Measurements from ENCODE around the gene RSPH6A. TPM values are rescaled to one million over a fixed set of nuclear protein-coding genes. Genes with fewer than 3 reads are reported as not detected.
A peak's percentile ranks its signal among the peaks of the same experiment; 100 is the strongest.

Gene RSPH6A
- polyA plus RNA-seq (2013, experiment 1 of 2; ENCODE audit: insufficient read length) = not detected
- polyA plus RNA-seq (2013, experiment 2 of 2; ENCODE audit: insufficient read length) = not detected

DNA sequence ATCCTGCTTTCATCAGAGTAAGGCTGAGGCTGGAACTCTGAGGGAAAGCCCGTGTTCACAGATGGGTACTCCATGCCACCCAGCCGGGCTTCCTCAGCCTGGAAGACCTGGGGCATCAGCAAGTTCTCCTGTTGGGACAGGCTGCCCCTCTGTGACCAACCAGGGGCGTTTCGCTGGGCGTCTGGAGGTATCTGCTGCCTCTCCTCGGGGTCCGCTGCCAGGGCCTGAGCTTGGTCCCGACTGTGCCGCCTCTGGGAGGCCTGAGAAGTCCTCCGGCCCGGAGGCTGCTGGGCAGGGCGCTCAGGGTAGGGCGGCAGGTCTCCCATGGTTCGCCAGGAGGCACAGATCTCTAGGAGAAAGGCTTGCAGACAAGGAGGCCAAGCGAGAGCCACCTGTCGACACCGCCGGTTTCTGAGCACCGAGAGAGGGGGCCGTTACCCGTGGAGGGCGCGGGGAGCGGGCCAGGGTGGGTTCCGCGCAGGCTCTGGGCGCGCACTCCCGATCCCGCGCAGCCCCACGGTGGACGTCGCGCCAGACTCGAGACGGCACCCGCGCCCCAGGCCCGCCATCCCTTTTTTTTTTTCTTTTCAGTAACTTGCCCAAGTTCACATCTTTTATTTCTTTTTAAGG is at the start of gene RSPH6A:
Gene RSPH6A (minus strand): TSS at position 458 of the 630 bp plus-strand sequence. CDS start 132 bp downstream, at position 326.
- no peak for DNase-seq

DNA sequence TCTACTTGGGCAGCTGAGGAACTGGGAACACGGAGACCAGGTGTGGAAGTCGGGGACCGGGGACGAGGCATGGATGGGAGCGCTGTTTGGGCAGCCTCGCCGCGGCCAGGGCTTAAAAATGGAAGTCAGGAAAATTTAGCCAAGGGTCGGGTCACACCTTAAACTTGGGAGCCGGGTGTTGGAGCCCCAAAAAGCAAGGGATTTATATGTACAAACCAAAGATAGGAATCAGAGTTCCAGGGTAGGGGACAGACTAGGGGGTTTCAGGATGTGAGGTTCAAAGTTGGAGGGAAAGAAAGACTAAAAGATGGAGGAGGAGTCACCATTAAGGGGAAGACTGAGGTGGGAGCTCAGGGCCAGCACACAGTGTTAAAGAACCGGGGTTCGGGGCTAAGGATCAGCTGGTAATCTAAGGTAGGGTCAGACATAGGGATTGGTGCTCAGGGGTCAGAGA is 49.5 kb upstream of the RSPH6A start:
- DNase-seq = no peak

DNA sequence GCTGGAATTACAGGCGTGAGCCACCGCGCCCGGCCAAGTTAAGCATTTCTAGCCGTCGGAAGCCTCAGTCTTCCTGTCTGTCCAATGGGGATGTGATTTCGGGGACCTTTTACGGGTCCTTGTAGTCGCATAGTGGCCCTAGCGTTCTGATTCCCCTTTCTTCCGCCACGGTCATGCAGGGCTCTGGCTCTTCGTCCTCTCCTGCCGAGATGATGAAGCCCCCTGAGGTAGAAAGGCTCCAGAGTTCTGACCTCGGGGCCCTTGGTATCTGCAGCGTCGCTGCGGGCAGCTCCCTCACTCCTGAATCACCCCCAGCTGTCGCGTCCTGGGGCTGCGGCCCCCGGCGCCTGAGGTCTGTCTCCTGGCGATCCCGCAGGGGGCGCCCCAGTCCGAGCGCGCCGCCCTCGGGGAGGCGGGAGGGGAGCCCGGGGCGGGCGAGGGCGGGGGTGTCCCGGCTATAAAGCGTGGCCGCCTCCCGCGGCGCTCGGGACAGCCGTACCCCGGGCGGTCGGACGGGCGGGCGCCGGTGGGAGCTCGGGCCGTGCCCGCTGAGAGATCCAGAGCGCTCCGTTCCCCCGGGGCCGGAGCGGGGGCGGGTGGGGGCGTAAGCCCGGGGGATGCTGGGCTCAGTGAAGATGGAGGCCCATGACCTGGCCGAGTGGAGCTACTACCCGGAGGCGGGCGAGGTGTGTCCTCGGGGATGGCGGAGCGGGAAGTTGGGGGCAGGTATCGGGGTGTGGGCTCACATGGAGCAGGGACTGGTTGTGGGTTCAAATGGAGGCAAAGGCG is 48.9 kb upstream of the RSPH6A start, which contains the start of gene FOXA3:
Gene FOXA3 (plus strand): TSS at position 487 of the 789 bp plus-strand sequence. CDS start 131 bp downstream, at position 618.
- peak; percentile 52 for DNase-seq

DNA sequence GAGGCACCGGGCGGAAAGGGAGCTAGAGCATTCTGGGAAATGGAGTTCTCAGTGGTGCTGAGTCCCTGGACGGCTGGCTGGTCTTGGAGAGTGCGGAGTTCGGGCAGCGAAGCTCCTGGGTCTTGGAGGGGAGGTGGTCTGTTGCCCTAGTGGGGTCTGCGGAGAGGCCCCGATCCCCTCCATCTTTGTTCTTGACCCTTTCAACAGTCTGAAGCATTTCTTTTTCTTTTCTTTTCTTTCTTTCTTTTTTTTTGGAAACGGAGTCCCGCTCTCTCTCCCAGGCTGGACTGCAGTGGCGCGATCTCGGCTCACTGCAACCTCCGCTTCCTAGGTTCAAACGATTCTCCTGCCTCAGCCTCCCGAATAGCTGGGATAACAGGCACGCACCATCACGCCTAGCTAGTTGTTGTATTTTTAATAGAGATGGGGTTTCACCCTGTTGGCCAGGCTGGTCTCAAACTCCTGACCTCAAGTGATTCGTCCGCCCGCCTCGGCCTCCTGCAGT is 48.3 kb upstream of the RSPH6A start:
- no peak for DNase-seq

DNA sequence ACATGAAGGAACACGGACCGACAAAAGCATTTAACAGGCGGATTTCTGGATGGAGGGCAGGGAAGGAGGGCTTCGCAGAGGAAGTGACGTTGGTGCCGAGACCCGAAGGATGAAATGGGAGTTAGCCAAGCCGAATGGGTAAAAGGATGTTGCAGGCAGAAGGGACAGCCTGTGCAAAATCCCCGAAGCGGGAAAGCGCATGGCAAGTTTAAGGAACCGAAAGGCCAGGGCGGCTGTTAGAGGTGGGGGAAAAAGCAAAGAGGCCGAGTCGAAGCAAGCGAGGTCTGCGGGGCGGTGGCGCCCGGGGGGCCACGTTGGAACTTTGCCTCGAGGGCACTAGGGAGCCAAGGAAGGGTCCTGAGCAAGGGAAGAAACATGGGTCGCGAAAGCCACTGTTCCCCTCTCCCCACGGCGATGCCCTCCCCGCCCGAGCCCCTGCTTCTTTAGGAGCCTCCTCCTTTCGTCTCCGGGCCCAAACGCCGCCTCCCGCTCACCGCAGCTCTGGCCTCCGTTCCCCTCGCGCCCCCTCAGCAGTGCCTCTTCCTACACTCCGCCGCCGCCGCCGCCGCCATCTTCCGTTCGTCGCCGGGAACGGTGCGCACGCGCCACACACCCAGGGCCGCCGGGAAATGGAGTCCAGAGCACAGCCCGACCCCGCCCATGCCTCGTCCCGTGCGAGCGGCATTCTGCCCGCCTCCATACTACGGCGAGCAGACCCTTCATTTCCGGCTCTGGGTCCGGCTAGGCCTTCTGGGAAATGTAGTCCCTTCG is 47.6 kb upstream of the RSPH6A start, which contains the start of gene SYMPK:
Gene SYMPK (minus strand): TSS at position 584 of the 771 bp plus-strand sequence. CDS start 8,652 bp downstream, outside the sequence.
- DNase-seq = peak; percentile 99

DNA sequence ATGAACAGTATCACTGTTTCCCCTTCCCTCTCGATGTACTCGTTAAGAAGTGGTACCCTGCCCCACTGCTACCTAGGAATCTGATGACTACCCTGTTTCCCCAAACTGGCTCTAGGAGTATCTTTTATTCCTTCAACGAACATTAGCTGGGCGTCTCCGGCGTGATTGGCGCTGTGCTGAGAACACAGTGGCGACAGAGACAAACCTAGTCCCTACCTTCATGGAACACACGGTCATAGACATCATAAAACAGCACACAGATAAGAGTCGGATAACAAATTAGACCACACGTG is 47.1 kb upstream of the RSPH6A start:
- DNase-seq = no peak

DNA sequence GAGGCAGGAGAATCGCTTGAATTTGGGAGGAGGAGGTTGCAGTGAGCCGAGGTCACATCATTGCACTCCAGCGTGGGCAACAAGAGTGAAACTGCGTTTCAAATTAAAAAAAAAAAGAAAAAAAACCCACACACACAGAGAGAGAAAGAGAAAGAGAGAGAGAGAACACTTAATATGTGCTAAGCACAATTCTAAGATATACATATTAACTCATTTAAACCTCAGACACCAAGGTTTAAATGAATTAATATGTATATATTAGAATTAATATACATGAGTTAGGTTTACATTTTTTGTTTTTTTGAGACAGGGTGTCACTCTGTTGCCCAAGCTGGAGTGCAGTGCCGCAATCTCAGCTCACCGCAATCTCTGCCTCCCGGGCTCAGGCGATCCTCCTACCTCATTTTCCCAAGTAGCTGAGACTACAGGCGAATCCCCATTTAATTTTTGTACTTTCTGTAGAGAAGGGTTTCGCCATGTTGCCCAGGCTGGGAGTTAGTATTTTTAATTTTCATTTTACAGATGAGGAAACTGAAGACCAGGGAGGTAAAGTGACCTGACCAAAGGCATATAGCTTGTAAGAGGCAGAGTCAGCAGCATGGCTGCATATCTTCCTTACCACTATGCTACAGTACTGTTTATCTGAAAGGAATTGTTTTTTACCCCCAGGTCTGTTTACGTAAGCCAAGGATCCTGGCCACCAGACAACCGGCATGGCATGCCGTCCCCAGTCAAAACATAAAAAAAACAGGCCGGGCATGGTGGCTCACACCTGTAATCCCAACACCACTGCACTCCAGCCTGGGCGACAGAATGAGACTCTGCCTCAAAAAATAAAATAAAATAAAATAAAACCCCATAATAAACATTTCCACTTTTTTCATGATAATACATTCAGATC is 45.5 kb upstream of the RSPH6A start:
- no peak for DNase-seq

DNA sequence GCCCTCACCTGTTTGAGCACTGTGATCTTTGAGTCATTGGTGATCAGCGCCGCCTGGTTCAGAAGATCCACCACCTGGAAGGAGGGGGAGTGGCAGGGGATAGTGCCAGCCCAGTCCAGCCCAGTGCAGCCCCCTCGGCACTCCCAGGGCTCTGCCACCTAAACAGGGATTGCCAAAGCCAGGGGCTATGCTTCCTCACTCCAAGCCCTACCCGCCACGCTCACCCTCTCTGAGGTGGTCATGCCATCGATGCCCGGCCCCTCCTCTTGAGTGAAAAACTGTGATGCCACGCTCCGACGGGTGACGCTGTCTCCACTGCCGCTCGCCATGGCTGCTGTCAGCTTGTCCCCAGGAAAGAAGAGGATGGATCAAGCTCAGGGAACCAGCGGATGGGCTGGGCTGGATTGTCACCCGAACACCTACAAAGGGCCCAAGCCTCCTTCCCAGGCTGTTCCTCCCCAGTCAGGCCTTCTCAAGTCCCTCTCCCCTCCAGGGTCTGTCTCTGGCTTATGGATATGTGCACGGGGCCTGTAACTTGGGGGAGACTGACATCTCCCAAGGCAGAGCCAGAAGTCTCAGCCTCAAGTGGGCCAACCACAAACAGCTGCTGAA is 39.2 kb upstream of the RSPH6A start:
- DNase-seq = no peak

DNA sequence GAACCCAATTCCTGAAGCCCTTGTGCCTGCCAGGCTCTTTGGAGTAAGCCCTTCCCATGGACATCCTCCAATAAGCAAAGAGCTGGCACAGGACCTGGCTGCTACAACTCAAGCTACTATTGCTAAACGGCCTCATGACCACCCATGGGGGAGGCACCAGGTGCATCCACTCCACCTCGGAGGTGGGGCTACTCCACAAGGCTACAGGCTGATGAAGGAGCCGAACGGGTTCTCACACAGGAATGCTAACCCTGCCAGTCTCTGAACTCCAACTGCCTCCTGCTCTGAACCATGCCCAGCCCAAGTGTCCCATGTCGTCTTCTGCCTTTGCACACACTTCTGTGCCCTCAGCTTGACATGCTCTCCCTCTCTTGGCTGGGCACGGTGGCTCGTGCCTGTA is 37.9 kb upstream of the RSPH6A start:
- DNase-seq = no peak

DNA sequence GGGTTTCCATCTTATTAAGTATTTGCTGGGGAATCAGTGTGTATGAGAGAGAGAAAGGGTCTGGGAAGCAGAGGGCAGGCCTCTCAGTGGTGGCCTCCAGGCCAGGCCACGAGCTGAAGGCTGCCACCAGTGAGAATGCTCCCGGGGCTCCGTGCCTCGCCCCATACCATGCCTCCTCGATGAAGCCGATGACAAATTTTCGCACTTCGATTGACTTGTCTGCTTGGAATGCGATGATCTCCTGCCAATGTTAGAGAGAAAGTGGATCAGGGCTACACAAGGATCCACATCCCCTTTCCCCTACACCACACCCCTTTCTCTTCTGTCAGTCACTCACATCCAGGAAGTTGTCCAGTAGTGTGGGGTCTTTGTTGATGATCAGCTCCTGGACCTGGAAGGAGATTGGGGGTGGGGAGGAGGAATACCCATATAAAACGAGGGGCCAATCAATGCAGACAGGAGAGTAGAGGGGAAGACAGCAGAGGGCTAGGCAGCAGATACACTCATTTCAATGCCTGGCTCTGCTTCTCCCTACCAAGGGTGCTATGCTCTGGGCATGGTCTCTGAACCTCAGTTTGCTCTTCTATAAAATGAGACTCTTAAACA is 37.1 kb upstream of the RSPH6A start:
- DNase-seq = peak; percentile 61

DNA sequence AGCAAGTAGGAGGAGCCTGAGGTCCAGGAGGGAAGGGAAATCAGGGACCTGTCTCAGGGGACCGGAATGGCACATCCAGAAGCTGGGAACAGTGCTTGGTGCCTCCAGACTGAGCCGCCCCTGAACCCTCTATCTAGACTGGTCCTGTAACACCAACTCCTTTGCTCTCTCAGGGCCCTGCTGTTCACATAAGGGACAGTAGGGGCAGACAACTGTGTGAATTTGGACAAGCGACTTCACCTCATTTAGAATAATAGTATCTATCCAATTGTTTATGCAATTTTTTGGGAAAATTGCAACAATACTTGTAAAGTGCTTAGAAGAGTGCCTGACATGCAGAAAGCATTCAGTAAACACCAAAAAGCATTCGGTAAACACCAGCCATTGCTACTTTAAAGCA is 33.8 kb upstream of the RSPH6A start:
- no peak for DNase-seq

DNA sequence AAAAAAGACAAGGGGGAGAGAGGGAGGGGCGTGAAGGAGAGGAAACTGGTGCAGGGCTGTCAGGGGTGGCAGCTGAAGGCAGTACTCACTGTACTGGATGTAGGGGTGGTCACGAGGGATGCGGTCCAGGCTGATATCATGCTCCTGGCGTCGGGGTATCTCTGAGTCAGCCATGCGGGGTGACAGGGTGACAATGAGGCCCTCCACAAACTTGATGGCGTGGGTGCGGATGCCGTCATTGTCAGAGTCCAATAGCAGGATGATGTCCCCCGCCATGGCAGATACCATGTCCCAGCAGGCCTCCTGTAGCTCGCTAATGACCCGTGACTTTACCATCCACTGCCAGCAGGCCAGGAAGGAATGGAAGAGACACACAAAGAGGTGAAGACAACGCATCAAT is 32.6 kb upstream of the RSPH6A start:
- no peak for DNase-seq

DNA sequence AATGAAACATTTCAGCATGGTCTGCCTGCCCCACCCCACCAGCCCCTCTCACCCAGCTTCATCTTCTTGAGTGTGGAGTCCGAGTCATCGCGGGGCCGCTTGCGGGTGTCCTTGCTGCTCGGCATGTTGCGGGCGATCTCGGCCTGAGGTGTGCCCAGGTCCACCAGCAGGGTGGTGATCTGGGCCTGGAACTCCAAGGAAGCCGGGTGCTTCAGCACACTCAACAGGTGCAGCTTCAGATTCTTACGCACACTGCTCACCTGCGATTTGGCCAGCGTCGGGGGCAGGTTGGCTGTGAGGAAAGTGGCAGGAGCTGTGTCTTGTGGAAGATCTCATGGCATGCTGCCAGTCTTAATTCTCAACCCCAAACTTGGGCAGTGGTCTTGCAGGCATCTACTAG is 27.1 kb upstream of the RSPH6A start:
- no peak for DNase-seq

DNA sequence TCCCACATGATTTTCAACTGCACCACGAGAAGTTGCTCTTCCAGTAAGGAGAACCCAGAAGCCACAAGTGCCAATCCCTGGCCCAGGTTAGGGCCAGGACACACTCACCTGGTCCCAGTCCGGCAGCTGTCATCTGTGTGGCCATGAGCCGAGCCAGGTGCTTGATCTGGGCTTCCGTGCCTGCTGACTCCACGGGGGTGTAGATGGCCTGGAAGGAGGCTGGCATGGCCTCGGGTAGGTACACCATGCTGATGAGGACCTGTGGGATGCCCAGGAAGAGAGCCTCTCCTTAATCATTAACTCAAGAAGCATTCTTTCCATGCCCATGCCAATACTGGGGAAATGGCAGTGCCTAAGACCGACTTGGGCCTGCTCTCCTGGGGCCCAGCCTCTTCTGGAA is 19.9 kb upstream of the RSPH6A start:
- no peak for DNase-seq

DNA sequence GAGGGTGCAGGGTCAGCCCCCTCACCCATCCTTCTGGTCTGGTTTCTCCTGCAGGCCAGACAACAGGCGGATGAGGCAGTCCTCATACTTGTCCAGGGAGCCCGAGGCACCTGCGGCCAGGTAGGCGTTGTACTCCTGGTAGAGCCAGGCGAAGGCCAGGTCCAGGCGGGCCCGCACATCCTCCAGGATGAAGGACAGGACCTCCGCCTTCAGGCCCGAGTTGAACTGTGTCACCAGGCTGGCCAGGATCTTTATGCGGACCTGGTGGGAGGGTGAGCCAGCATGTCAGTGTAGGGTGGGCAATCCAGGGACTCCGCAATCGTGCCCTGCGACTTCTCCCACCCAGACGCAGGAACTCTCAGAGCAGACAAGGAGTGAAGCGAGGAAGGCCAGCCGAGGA is 13.8 kb upstream of the RSPH6A start:
- no peak for DNase-seq

DNA sequence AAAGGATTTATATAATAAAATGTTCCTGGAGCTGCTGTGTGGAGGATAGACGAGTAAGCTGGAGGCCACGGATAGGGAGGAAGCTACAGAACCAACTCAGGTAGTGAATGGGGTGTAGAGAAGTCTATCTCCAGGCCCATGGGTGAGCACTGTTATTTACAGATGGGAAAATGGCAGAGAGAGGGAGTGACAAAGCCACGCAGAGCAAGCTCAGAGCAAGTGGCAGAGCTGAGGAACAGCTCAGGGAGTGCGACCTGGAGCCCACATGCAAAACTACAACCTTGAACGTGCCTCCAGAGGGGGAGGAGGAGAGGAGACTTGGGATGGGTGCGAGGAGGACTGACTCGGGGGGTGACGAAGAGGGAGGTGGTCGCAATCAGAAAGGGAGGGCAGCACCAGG is 13.4 kb upstream of the RSPH6A start:
- no peak for DNase-seq

DNA sequence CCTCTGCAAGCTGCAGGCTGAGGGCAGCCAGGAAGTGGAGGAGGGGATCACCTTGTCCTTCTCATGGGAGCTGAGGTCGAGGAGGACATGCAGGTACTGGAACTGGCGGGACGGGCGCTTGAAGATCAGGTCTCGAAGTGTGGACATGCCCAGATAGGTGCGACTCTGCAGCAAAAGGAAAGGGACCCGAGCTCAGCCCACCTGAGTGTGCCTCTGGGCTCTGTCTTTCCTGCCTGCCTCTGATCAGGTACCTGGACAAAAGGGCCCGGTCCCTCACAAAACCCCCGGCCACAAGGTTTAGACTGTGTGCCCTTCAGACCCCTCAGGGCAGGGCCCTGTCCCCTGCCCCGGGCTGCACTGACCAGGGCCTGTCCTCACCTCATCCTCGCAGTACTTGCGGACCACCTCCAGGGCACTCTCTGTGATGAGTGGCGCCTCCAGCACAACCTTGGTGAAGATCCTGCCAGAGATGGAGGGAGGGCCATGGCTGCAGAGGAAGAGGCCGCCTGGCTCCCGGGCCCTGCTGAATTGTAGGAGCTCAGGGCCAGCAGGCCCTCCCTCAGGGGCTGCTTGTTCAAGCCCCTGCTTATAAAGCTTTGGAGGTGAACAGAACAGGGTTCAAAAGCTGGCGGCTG is 12.5 kb upstream of the RSPH6A start:
- DNase-seq = no peak

DNA sequence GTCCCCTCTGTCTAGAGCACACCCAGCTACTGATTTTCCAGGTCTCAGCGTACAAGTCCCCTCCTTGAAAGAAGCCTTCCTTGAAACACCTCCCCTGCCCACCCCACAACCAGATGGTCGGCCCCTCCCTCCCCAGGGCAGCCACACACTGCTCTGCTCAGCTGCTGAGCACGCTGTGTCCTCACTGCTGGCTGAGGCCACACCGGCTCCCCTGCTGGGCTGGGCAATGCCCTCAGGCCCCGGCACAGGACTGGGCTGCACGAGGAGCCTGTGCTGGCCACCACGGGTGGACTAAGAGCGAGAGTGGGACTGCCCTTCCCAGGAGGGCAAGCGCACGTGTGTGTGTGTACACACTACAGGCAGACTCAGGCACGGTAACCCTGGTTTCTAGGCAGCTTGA is 11.8 kb upstream of the RSPH6A start:
- DNase-seq = no peak

DNA sequence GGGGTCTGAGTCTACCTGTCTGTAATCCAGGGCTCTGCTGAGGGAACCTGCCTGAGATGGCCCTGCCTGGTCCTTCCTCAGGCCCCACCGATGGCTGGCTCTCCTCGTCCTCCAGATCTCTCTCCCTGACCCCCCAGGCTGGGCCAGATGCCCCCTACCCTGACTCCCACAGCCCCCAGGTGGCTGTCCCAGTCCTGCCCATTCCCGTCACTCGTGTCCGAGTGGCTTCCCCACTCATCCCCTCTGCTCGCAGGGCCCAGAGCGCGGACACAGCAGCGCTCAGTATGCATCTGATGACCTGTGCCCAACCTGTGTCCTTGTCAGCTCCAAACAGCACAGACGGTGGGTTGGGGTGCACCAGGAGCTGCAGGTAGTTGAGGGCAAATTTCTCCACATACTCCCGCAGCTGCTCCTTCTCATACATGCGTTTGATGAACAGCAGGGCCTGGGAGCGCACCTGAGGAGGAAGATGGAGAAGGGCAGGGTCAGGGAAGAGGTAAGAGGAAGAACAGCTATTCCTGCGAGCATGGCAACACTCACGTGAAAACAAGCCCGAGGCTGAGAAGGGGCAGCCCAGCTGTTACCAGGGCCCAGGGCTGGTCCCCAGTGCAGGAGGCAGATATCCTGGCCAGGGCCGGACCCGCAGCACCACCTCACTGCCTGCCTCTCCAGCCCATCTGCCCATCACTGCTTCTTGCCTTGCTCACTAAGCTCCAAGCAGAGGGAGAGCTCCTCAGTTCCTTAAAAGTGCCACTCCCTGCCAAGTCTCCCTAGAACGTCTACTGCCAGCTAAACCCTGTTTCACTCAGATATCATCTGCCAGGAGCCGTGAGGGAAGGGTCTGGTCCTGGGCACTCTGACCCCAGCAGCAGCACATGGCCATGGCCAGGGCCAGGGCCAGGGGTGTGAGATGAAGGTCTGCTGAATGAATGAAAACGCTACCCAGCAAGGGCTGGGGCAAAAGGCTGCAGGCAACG is 11.1 kb upstream of the RSPH6A start:
- no peak for DNase-seq
